Heart left ventricle (tissue), 13 donors: ENCODE results near the gene SSNA1.

ENCODE experiments used
- CTCF ChIP-seq, 12 donors: fragments of 200-600 bp; sonication (generic) in 4 of 12; IDR thresholded peaks; one replicate each; pipeline versions ENCODE4 v1.5.0 to v1.8.0; 2018 to 2022; ENCODE audit warnings: antibody characterized with exemption in 12 of 12, mild to moderate bottlenecking in 5 of 12
- POLR2A ChIP-seq, 2 donors: fragments of 450-650 bp; IDR thresholded peaks; one replicate each; pipeline ENCODE4 v1.6.1; 2017; ENCODE audit warnings: antibody characterized with exemption in 2 of 2, mild to moderate bottlenecking in 2 of 2, moderate library complexity in 2 of 2
- donor health status: ischemic (EF 13 %, LVEDD 7.1; RV severe dilation, severe dysfunction).
- donor health status: DM: no; HTN: yes; CAD: no.
- donor health status: DM: no; HTN: no; CAD: no.
- donor health status: ischemic (EF 25% LVEDD 6.9; RV normal size, moderate dysfunction).
- donor health status: ischemic (EF 25% LVEDD 5.7; RV mildly dilated, moderate dysfunction).
- donor health status: ischemic (EF 35%, LVEDD 5.7; RV mildly dilated, moderate dysfunction).
- donor health status: nonischemic (EF 11% LVEDD 7.7; RV severe dilation, severe dysfunction).
- donor health status: DM: yes; HTN: yes; CAD: no.
- donor health status: PGD.
- donor health status: ischemic (EF 29% LVEDD 5.4; RV normal size, mild dysfunction).
- donor health status: nonischemic (EF 23%, LVEDD 6.1; RV moderate dilation, normal function).

- no peak for TF ChIP-seq CTCF (IDR thresholded peaks at IDR 0.05)
- no peak for TF ChIP-seq POLR2A (IDR thresholded peaks at IDR 0.05)
Measured at GRCh38 chr9:137150617-137151457, 37.6 kb upstream of the SSNA1 start.
